Choroid plexus epithelial cell (primary cell): ENCODE data around the gene CRYAB.

Experiments used
- DNase-seq: peaks from one replicate; pipeline ENCODE4 v3.0.0-alpha.2; 2010; ENCODE audit warnings: low read depth
- H3K4me3 ChIP-seq: 2 replicates; pipeline ENCODE4 v1.5.1; 2011; ENCODE audit warnings: low read depth, mild to moderate bottlenecking, control low read depth, low read length, moderate library complexity
- TF ChIP-seq, protein P1 (sequence below): conservative IDR thresholded peaks from 2 replicates; pipeline ENCODE4 v1.5.1; 2011; ENCODE audit warnings: low read depth, mild to moderate bottlenecking, control low read depth, inconsistent platforms, low read length, moderate library complexity

Gene CRYAB

DNA sequence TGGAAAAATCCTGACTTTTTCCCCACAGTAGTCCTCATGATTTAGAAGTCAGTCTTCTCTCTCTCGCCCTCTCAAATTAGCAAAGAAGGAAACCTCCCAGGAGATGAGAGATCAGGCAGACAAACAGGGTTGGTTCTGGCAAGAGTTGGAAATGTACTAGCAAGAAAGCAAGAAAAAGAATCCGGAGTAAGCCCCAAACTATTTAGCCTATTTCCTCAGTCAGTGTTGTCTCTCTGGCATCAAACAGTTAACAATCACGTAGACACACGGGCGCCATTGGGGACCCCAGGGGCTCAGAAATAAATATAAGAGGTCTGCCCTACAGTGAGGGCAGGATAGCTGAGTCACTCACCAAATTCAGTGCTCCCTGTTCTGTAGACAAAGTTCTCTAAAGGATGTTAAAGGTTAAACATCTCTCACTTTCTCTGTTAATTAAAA is 11.8 kb upstream of the CRYAB start:
- DNase-seq: peak; percentile 50
- H3K4me3 ChIP-seq: no peak overlapping the region
- TF ChIP-seq, protein P1, sequence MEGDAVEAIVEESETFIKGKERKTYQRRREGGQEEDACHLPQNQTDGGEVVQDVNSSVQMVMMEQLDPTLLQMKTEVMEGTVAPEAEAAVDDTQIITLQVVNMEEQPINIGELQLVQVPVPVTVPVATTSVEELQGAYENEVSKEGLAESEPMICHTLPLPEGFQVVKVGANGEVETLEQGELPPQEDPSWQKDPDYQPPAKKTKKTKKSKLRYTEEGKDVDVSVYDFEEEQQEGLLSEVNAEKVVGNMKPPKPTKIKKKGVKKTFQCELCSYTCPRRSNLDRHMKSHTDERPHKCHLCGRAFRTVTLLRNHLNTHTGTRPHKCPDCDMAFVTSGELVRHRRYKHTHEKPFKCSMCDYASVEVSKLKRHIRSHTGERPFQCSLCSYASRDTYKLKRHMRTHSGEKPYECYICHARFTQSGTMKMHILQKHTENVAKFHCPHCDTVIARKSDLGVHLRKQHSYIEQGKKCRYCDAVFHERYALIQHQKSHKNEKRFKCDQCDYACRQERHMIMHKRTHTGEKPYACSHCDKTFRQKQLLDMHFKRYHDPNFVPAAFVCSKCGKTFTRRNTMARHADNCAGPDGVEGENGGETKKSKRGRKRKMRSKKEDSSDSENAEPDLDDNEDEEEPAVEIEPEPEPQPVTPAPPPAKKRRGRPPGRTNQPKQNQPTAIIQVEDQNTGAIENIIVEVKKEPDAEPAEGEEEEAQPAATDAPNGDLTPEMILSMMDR: no peak

DNA sequence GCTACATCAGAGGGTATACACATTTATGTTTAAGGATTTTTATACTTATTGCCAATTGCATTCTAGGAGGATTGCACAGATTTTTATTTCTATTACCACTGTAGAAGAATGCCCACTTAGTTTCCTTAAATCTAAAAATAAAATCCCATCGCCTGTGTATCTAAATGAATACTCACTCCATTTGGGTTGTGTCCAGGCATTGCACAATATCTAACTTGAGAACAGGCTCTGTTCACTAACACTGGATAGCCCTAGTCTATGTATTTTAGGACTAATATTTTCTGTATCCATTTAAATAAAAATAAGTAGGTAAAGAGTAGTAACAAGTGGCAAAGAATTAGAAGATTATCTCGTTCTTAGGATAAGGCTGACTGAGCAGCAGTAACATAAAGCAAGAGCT is 11.2 kb upstream of the CRYAB start:
- TF ChIP-seq, protein P1: no peak
- H3K4me3 ChIP-seq: no peak overlapping the region
- DNase-seq: peak; percentile 89

DNA sequence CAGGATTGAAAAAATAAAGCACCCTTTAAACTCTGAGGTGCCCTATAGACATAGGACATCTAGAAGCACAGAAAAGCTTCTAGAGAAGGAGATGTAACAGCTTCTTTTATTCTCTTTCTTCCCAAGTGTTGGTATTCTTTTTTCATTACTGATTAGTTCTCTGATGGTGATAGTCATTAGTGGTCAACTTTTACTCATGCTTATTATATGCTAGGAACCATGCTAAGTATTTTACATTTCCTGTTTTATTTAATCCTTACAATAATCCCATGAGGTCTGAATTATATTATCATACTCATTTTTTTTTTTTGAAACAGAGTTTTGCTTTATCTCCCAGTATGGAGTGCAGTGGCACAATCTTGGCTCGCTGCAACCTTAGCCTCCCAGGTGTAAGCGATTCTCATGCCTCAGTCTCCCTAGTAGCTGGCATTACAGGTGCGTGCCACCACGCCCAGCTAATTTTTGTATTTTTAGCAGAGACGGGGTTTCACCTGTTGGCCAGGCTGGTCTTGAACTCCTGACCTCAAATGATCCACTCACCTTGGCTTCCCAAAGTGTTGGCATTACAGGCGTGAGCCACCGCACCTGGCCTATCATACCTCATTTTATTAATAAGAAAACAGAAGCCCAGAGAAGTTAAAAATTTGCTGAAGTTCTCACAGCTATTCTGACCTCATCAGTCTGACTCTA is 10.1 kb upstream of the CRYAB start:
- TF ChIP-seq, protein P1: no peak
- DNase-seq: no peak

DNA sequence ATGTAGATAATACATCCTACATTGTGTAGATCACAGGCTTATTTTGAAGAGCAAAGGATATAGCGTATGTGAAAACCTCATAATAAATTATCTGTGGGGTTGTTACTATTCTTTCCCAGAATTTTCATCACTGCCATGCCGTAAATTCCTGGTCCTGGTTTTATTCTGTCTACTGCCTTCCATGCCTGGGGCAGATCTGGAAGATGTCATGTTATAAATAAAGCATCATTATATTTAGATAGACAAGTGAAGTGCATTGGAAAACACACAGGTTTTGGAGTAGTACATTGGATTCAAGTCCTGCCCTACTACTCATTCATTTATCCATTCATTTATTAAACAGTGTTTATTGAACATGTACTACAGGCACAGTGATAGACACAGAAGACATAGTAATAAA is 9.3 kb upstream of the CRYAB start:
- DNase-seq: no peak
- TF ChIP-seq, protein P1: no peak
- no peak overlapping the region for H3K4me3 ChIP-seq

More for the DNA sequence above, 10.1 kb upstream of the CRYAB start:
- H3K4me3 ChIP-seq: no peak overlapping the region

DNA sequence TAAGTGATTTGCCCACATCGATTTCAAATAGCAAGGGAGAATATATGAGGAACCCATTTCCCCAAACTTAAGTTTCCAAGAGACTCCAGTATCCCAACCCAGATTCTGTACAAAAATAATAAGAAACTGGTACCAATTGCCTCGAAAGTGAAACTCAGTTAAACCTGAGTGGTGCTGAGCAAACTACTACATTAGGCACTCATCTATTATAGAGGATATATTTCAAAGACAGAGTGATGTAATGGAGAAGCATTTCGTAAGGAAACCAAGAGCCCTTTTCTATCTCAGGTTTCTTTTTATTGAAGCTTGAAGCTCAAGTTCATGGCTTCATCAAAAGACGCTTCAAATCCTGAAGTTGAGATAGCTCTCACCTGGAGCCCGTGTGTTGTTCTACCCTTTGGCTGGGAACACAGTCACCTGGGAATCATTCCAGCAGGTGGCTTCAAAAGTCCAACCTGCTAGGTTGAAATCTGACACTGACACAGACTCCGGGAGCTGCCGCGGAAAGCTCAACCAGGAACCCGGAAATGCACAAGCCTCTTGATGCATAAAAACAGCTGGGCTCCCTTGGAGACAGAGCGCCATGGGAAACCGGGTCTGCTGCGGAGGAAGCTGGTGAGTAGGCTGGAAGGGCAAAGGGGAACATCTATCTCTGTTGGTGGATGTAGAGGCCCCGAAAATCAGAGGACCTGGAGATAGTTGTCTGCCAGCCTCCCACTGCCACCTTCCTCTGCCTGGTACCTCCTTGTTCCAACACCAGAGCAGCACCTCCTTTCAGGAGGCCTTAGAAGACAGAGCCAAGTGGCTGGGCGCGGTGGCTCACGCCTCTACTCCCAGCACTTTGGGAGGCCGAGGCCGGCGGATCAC is 7.1 kb upstream of the CRYAB start, which contains the start of gene C11orf52:
Gene C11orf52, plus strand, starts transcription at position 524 of the 867 bp plus-strand sequence. Its CDS starts 60 bp downstream, at position 584.
- TF ChIP-seq, protein P1: no peak
- H3K4me3 ChIP-seq: peak within 1 kb of the TSS; percentile 35
- DNase-seq: peak; percentile 76

DNA sequence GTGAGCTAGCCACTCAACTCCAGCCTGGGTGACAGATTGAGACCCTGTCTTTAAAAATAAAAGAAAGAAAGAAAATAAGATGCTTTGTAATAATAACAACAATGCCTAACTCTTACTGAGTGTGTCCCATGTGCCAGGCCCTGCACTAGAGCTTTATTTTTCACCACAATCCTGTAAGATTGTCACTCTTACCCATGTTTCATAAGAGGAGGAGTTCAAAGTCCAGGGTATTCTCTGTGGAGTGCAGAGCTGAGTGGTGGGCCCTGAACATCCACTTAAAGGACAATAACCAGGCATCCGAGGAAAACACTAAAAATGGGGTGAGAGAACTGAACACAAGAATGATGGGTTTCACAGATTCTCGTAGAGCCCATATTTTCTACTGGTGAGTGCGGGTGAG is 6.2 kb upstream of the CRYAB start:
- H3K4me3 ChIP-seq: no peak overlapping the region
- TF ChIP-seq, protein P1: no peak
- DNase-seq: no peak
